ENCODE data around the gene ATG9A.
"Not testable (repeated sequence)": the region's sequence is repeated elsewhere in the genome, so short reads cannot be mapped to it uniquely, and the experiment has no call there.

Gene ATG9A

DNA sequence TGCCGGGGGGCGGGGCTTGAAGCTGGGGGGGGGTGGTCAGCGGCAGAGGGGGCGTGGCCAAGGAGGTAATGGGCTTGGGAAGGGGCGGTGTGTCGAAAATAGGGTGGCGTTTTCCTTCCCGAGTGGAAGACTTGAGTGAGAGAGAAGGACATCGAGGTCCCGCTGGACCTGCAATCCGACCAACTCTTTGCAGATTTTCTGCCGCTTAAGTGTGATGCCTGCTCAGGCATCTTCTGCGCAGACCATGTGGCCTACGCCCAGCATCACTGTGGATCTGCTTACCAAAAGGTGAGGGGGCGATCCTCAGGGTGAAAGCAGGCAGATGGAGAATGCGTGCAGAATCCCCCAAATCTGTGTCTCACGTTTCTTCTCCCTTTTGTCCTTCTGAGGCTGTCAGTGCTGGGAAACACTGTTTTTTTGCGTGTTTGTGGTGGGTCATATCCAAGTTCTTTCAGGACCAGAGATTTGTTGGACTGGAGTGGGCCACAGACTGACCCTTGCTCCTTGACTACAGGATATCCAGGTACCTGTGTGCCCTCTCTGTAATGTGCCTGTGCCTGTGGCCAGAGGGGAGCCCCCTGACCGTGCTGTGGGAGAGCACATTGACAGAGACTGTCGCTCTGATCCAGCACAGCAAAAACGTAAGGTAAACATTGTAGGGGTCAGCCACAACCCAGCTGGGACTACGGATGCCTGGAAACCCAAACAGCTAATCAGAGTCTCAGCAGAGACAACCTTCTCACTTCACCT lies 22.1 kb downstream of the ATG9A start:
- DNase-seq (ENCODE audit: low read depth in 3 of 3): no peak

DNA sequence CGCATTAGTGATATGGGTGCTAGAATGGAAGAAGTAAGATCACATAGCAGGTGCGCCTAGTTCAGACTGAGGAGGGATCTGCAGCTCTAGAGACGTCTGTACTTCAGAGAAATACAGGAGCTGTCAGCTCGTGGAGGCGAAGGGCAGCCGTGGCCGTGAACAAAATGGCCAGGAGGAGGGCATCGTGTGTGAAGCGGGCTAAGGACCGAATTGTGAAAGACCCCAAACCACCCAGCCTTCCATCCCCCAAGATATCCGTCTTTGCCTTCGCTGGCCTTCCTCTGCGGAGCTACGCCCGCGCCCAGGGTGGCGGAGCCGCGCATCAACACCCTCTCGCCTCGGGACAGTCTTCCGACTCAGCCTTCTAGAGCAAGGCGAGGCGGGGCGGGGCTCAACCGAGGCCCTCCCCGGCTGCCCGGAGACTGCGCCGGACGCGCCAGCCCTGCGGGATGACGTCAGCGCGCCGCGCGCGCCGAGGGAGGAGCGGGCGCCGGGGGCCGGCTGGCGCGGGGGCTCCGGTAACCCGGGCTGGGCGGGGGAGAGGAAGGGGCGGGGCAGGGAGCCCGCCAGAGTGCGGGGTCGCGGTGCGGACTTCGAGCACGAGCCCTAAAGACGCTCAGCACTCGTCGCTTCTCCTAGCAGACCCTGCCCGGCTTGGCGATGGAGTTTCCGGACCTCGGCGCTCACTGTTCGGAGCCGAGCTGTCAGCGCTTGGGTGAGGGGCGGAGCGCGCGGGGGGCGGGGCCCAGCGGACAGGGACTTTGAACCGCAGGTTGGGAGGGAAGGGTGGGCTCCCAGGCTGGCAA lies 22.9 kb downstream of the ATG9A start, which contains the start of gene ZFAND2B:
Gene ZFAND2B (plus strand): TSS at position 455 of the 806 bp plus-strand sequence. CDS start 206 bp downstream, at position 661.
- DNase-seq (ENCODE audit: low read depth in 3 of 3): peak; percentile 86 to 93 (median 90)

DNA sequence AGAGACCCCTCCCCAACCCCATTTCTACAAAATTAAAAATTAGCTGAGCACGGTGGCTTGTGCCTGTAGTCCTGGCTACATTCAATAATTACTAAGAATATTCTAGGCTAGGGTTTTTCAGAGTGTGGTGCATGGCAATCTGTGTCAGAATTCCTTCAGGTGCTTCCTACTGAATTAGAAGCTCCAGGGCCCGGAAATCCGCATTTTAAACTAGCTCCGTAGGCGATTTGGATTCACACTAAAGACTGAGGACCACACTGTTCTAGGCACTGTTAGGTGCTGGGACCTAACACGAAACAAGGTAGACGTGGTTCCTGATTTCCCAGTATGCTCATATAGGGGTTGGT lies 23.5 kb downstream of the ATG9A start:
- no peak for DNase-seq (ENCODE audit: low read depth in 3 of 3)

DNA sequence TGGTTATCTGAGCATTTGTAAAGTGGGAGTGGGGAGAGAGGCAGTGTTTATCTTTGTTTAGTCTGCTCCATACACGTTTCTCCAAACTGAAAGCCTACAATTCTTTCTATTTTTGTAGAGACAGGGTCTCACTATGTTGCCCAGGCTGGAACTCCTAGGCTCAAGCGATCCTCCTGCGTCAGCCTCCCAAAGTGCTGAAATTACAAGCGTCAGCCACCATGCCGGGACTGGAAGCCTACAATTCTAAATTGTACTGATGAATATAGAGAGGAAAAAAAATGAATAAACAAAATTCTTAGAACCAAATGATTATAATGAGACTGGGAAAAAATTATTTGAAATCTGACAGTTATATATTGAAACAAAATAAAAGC lies 24.3 kb downstream of the ATG9A start:
- DNase-seq (ENCODE audit: low read depth in 3 of 3): no peak

GRCh38 chr2:219204425-219205164 lies 24.8 kb downstream of the ATG9A start:
- DNase-seq (ENCODE audit: low read depth in 3 of 3): no peak

DNA sequence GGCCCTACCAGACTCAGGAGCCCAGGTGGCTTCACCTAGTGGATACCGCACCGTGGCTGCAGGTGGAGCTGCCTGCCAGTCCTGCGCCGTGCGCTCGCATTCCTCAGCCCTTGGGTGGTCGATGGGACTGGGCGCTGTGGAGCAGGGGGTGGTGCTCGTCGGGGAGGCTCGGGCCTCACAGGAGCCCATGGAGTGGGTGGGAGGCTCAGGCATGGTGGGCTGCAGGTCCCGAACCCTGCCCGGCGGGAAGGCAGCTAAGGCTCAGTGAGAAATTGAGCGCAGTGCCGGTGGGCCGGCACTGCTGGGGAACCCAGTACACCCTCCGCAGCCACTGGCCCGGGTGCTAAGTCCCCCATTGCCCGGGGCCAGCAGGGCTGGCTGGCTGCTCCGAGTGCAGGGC lies 28.1 kb downstream of the ATG9A start:
- not testable (repeated sequence) for DNase-seq (ENCODE audit: low read depth in 3 of 3)

DNA sequence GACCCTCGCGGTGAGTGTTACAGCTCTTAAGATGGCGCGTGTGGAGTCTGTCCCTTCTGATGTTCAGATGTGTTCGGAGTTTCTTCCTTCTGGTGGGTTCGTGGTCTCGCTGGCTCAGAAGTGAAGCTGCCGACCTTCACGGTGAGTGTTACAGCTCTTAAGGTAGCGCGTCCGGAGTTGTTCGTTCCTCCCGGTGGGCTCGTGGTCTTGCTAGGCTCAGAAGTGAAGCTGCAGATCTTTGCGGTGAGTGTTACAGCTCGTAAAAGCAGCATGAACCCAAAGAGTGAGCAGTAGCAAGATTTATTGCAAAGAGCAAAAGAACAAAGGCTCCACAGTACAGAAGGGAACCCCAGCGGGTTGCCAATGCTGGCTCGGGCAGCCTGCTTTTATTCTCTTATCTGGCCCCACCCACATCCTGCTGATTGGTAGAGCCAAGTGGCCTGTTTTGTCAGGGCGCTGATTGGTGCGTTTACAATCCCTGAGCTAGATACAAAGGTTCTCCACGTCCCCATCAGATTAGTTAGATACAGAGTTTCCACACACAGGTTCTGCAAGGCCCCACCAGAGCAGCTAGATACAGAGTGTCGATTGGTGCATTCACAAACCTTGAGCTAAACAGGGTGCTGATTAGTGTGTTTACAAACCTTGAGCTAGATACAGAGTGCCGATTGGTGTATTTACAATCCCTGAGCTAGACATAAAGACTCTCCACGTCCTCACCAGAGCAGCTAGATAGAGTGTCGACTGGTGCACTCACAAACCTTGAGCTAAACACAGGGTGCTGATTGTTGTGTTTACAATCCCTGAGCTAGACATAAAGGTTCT lies 28.7 kb downstream of the ATG9A start:
- DNase-seq (ENCODE audit: low read depth in 3 of 3): not testable (repeated sequence)

GRCh38 chr2:219199470-219200211 lies 29.8 kb downstream of the ATG9A start:
- no peak for DNase-seq (ENCODE audit: low read depth in 3 of 3)

GRCh38 chr2:219198974-219199373 lies 30.5 kb downstream of the ATG9A start:
- no peak for DNase-seq (ENCODE audit: low read depth in 3 of 3)

DNA sequence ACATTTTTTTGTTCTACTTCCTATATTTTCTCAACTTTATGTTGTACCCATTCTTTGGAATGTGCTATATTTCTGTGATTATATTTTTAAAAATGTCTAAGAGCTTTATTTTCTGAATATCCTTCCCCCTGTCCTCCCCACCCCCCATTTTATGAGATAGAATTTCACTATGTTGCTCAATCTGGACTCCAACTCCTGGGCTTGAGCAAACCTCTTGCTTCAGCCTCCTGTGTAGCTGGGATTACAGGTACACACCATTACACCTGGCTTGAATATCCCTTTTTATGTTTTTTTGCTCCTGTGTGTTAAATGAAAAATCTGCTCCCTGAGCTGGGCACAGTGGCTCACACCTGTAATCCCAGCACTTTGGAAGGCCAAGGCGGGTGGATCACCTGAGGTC lies 32.0 kb downstream of the ATG9A start:
- no peak for DNase-seq (ENCODE audit: low read depth in 3 of 3)

- DNase-seq (ENCODE audit: low read depth in 3 of 3): no peak
Observed at GRCh38 chr2:219186754-219187456, 42.5 kb downstream of the ATG9A start.

DNA sequence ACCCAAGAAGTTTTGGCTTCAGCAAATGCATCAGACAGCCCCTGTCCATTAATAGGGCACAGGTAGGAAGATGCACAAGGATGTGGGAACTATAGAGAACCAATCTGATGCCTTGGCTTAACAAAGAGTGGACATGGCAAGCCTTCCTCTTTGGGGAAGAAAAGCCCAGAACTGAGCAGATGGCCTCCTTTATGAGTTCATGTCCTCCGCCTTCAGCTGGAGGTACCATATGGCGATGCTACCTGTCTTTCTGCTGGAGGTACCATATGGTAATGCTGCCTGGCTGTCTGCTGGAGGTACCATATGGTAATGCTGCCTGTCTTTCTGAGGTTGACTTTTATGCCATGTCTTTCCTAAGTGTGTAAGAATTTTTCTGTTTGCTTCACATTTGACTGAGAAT lies 45.3 kb downstream of the ATG9A start:
- DNase-seq (ENCODE audit: low read depth in 3 of 3): no peak

- DNase-seq (ENCODE audit: low read depth in 3 of 3): no peak
Observed at GRCh38 chr2:219183151-219183772, 46.2 kb downstream of the ATG9A start.

DNA sequence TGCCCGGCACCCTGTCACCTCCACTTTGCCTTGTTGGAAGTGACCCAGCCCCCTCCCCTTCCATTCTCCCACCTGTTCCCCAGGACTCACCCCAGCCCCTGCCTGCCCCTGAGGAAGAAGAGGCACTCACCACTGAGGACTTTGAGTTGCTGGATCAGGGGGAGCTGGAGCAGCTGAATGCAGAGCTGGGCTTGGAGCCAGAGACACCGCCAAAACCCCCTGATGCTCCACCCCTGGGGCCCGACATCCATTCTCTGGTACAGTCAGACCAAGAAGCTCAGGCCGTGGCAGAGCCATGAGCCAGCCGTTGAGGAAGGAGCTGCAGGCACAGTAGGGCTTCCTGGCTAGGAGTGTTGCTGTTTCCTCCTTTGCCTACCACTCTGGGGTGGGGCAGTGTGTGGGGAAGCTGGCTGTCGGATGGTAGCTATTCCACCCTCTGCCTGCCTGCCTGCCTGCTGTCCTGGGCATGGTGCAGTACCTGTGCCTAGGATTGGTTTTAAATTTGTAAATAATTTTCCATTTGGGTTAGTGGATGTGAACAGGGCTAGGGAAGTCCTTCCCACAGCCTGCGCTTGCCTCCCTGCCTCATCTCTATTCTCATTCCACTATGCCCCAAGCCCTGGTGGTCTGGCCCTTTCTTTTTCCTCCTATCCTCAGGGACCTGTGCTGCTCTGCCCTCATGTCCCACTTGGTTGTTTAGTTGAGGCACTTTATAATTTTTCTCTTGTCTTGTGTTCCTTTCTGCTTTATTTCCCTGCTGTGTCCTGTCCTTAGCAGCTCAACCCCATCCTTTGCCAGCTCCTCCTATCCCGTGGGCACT lies 46.9 kb downstream of the ATG9A start:
- DNase-seq (ENCODE audit: low read depth in 3 of 3): no peak

- DNase-seq (ENCODE audit: low read depth in 3 of 3): no peak
Observed at GRCh38 chr2:219181531-219181930, 47.9 kb downstream of the ATG9A start.

DNA sequence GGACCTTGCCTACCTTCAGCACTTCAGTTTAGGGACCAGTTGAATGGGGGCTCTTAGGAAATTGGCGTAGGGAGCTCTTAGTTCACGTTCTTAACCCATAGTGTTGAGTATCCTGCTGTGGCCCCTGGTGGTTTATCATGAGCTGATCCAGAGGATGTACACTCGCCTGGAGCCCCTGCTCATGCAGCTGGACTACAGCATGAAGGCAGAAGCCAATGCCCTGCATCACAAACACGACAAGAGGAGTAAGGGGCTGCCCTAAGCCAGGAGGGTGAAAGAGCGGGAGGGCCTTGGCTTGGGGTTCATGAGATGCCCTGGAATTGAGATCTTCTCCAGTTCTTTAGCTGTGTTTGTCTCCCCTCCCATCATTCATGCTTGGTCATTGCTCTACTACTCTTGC lies 48.5 kb downstream of the ATG9A start:
- no peak for DNase-seq (ENCODE audit: low read depth in 3 of 3)

- no peak for DNase-seq (ENCODE audit: low read depth in 3 of 3)
Observed at GRCh38 chr2:219179601-219180465, 49.6 kb downstream of the ATG9A start.
